Measurements from ENCODE around the gene UBXN6.

The UBXN6 gene

GRCh38 chr19:4452230-4452990 is 5.2 kb downstream of the UBXN6 start:
- H3K27me3 ChIP-seq (ENCODE audit: control insufficient read depth in 1 of 2, insufficient read depth in 2 of 2, low read length in 2 of 2), result no peaks in the 10 kb centered on the region
- H3K4me3 ChIP-seq (ENCODE audit: low read depth in 1 of 2, low read length in 2 of 2), result no peak overlapping the region
- no peaks in the 10 kb centered on the region for H3K9me3 ChIP-seq (ENCODE audit: low read length)
- H3K27ac ChIP-seq (ENCODE audit: low read depth, low read length), result no peak overlapping the region
- peaks cover 31% of the 10 kb centered on the region for H3K4me1 ChIP-seq (ENCODE audit: insufficient read depth, low read length)
- peaks cover 55% of the 10 kb centered on the region for H3K36me3 ChIP-seq (ENCODE audit: insufficient read depth, low read length)
- no peak overlapping the region for H3K9ac ChIP-seq (ENCODE audit: low read length)

- no peak overlapping the region for H3K4me3 ChIP-seq (ENCODE audit: low read depth in 1 of 2, low read length in 2 of 2)
- H3K4me1 ChIP-seq (ENCODE audit: insufficient read depth, low read length), result peaks cover 8% of the 10 kb centered on the region
- H3K27me3 ChIP-seq (ENCODE audit: control insufficient read depth in 1 of 2, insufficient read depth in 2 of 2, low read length in 2 of 2), result no peaks in the 10 kb centered on the region
- peaks cover 77% of the 10 kb centered on the region for H3K36me3 ChIP-seq (ENCODE audit: insufficient read depth, low read length)
- no peak overlapping the region for H3K27ac ChIP-seq (ENCODE audit: low read depth, low read length)
- no peak overlapping the region for H3K9ac ChIP-seq (ENCODE audit: low read length)
- H3K9me3 ChIP-seq (ENCODE audit: low read length), result no peaks in the 10 kb centered on the region
Measured at GRCh38 chr19:4449639-4450028, 8.0 kb downstream of the UBXN6 start.

GRCh38 chr19:4449022-4449638 is 8.5 kb downstream of the UBXN6 start:
- peaks cover 3% of the 10 kb centered on the region for H3K4me1 ChIP-seq (ENCODE audit: insufficient read depth, low read length)
- no peak overlapping the region for H3K9ac ChIP-seq (ENCODE audit: low read length)
- peak overlapping the region; percentile 1 for H3K27ac ChIP-seq (ENCODE audit: low read depth, low read length)
- H3K27me3 ChIP-seq (ENCODE audit: control insufficient read depth in 1 of 2, insufficient read depth in 2 of 2, low read length in 2 of 2), result no peaks in the 10 kb centered on the region
- H3K4me3 ChIP-seq (ENCODE audit: low read depth in 1 of 2, low read length in 2 of 2), result no peak overlapping the region
- H3K9me3 ChIP-seq (ENCODE audit: low read length), result no peaks in the 10 kb centered on the region
- H3K36me3 ChIP-seq (ENCODE audit: insufficient read depth, low read length), result peaks cover 77% of the 10 kb centered on the region

- no peak overlapping the region for H3K4me3 ChIP-seq (ENCODE audit: low read depth in 1 of 2, low read length in 2 of 2)
- H3K27ac ChIP-seq (ENCODE audit: low read depth, low read length), result peak overlapping the region; percentile 1
- H3K4me1 ChIP-seq (ENCODE audit: insufficient read depth, low read length), result peaks cover 3% of the 10 kb centered on the region
- no peaks in the 10 kb centered on the region for H3K9me3 ChIP-seq (ENCODE audit: low read length)
- no peaks in the 10 kb centered on the region for H3K27me3 ChIP-seq (ENCODE audit: control insufficient read depth in 1 of 2, insufficient read depth in 2 of 2, low read length in 2 of 2)
- H3K36me3 ChIP-seq (ENCODE audit: insufficient read depth, low read length), result peaks cover 72% of the 10 kb centered on the region
- no peak overlapping the region for H3K9ac ChIP-seq (ENCODE audit: low read length)
Measured at GRCh38 chr19:4448147-4448985, 9.2 kb downstream of the UBXN6 start.

GRCh38 chr19:4447327-4448146 is 10.1 kb downstream of the UBXN6 start:
- Histone ChIP-seq H3K9ac (ENCODE audit: low read length) (no peak overlapping the region), H3K36me3 (ENCODE audit: insufficient read depth, low read length) (peaks cover 63% of the 10 kb centered on the region), H3K27ac (ENCODE audit: low read depth, low read length) (no peak overlapping the region)

GRCh38 chr19:4446704-4447200 is 10.8 kb downstream of the UBXN6 start:
- Histone ChIP-seq H3K27me3 (ENCODE audit: control insufficient read depth in 1 of 2, insufficient read depth in 2 of 2, low read length in 2 of 2) (no peaks in the 10 kb centered on the region), H3K4me3 (ENCODE audit: low read depth in 1 of 2, low read length in 2 of 2) (no peak overlapping the region), H3K9me3 (ENCODE audit: low read length) (no peaks in the 10 kb centered on the region), H3K36me3 (ENCODE audit: insufficient read depth, low read length) (peaks cover 56% of the 10 kb centered on the region), H3K9ac (ENCODE audit: low read length) (no peak overlapping the region), H3K27ac (ENCODE audit: low read depth, low read length) (no peak overlapping the region), H3K4me1 (ENCODE audit: insufficient read depth, low read length) (peaks cover 3% of the 10 kb centered on the region)

More at GRCh38 chr19:4447327-4448146, 10.1 kb downstream of the UBXN6 start:
- H3K9me3 ChIP-seq (ENCODE audit: low read length), result no peaks in the 10 kb centered on the region
- H3K27me3 ChIP-seq (ENCODE audit: control insufficient read depth in 1 of 2, insufficient read depth in 2 of 2, low read length in 2 of 2), result no peaks in the 10 kb centered on the region
- H3K4me3 ChIP-seq (ENCODE audit: low read depth in 1 of 2, low read length in 2 of 2), result no peak overlapping the region
- H3K4me1 ChIP-seq (ENCODE audit: insufficient read depth, low read length), result peaks cover 3% of the 10 kb centered on the region

- no peak overlapping the region for H3K9ac ChIP-seq (ENCODE audit: low read length)
- no peak overlapping the region for H3K4me3 ChIP-seq (ENCODE audit: low read depth in 1 of 2, low read length in 2 of 2)
- H3K4me1 ChIP-seq (ENCODE audit: insufficient read depth, low read length), result peaks cover 3% of the 10 kb centered on the region
- H3K27ac ChIP-seq (ENCODE audit: low read depth, low read length), result no peak overlapping the region
- H3K27me3 ChIP-seq (ENCODE audit: control insufficient read depth in 1 of 2, insufficient read depth in 2 of 2, low read length in 2 of 2), result no peaks in the 10 kb centered on the region
- H3K36me3 ChIP-seq (ENCODE audit: insufficient read depth, low read length), result peaks cover 51% of the 10 kb centered on the region
- no peaks in the 10 kb centered on the region for H3K9me3 ChIP-seq (ENCODE audit: low read length)
Measured at GRCh38 chr19:4445963-4446703, 11.5 kb downstream of the UBXN6 start.

GRCh38 chr19:4444765-4445741 is 12.5 kb downstream of the UBXN6 start:
- peaks cover 45% of the 10 kb centered on the region for H3K36me3 ChIP-seq (ENCODE audit: insufficient read depth, low read length)

GRCh38 chr19:4443966-4444764 is 13.4 kb downstream of the UBXN6 start:
- Histone ChIP-seq H3K27me3 (ENCODE audit: control insufficient read depth in 1 of 2, insufficient read depth in 2 of 2, low read length in 2 of 2) (no peaks in the 10 kb centered on the region), H3K4me3 (ENCODE audit: low read depth in 1 of 2, low read length in 2 of 2) (no peak overlapping the region), H3K27ac (ENCODE audit: low read depth, low read length) (no peak overlapping the region), H3K9ac (ENCODE audit: low read length) (no peak overlapping the region), H3K36me3 (ENCODE audit: insufficient read depth, low read length) (peaks cover 40% of the 10 kb centered on the region), H3K4me1 (ENCODE audit: insufficient read depth, low read length) (peaks cover 3% of the 10 kb centered on the region), H3K9me3 (ENCODE audit: low read length) (no peaks in the 10 kb centered on the region)

More at GRCh38 chr19:4444765-4445741, 12.5 kb downstream of the UBXN6 start:
- H3K27me3 ChIP-seq (ENCODE audit: control insufficient read depth in 1 of 2, insufficient read depth in 2 of 2, low read length in 2 of 2), result no peaks in the 10 kb centered on the region
- H3K9ac ChIP-seq (ENCODE audit: low read length), result no peak overlapping the region
- no peaks in the 10 kb centered on the region for H3K9me3 ChIP-seq (ENCODE audit: low read length)
- H3K4me1 ChIP-seq (ENCODE audit: insufficient read depth, low read length), result peaks cover 3% of the 10 kb centered on the region
- no peak overlapping the region for H3K27ac ChIP-seq (ENCODE audit: low read depth, low read length)
- no peak overlapping the region for H3K4me3 ChIP-seq (ENCODE audit: low read depth in 1 of 2, low read length in 2 of 2)
